ACC112 (cell line): ENCODE measurements around the gene OR8B12.

Experiments used
- H2AFZ ChIP-seq: fragments of 200-600 bp; sonication (generic); one replicate; pipeline ENCODE4 v1.6.0; 2017; ENCODE audit warnings: antibody characterized with exemption, low read length; ENCODE audit not compliant: unreplicated experiment
- H3K27ac ChIP-seq: fragments of 200-600 bp; sonication (generic); 2 replicates; pipeline ENCODE4 v1.5.1; 2014; ENCODE audit warnings: low read depth, mild to moderate bottlenecking, antibody characterized with exemption, low read length, moderate library complexity
- H3K27me3 ChIP-seq: fragments of 200-600 bp; sonication (generic); 2 replicates; pipeline ENCODE4 v1.6.1; 2014; ENCODE audit warnings: mild to moderate bottlenecking, antibody characterized with exemption, low read length, moderate library complexity, mixed read lengths; ENCODE audit not compliant: insufficient read depth
- H3K36me3 ChIP-seq: fragments of 200-600 bp; sonication (generic); 2 replicates; pipeline ENCODE4 v1.6.1; 2016; ENCODE audit warnings: mild to moderate bottlenecking, antibody characterized with exemption, low read length, moderate library complexity, mixed read lengths; ENCODE audit not compliant: insufficient read depth
- H3K4me1 ChIP-seq: fragments of 200-600 bp; sonication (generic); one replicate; pipeline ENCODE4 v1.6.1; 2016; ENCODE audit warnings: low read length, mixed read lengths; ENCODE audit not compliant: insufficient read depth, unreplicated experiment, control insufficient read depth
- H3K4me3 ChIP-seq: fragments of 200-600 bp; sonication (generic); 2 replicates; pipeline ENCODE4 v1.5.1; 2014; ENCODE audit warnings: mild to moderate bottlenecking, low read depth, low read length
- H3K79me2 ChIP-seq: fragments of 200-600 bp; sonication (generic); one replicate; pipeline ENCODE4 v1.6.0; 2016; ENCODE audit warnings: low read length; ENCODE audit not compliant: control insufficient read depth, unreplicated experiment, insufficient read depth

OR8B12 gene

GRCh38 chr11:124543554-124543953 lies at the start of gene OR8B12:
Gene OR8B12 (minus strand): TSS chr11:124543654. CDS start chr11:124543654, 0 bp downstream.
- Histone ChIP-seq H3K36me3 (no peaks in the 10 kb centered on the region), H2AFZ (no peak within 1 kb of the TSS), H3K4me3 (no peak within 1 kb of the TSS), H3K27me3 (peaks cover 38% of the 10 kb centered on the region), H3K27ac (no peak within 1 kb of the TSS), H3K79me2 (no peaks in the 10 kb centered on the region), H3K4me1 (no peaks in the 10 kb centered on the region)

- no peak overlapping the region for H2AFZ ChIP-seq
- H3K27ac ChIP-seq = no peak overlapping the region
- H3K36me3 ChIP-seq = no peaks in the 10 kb centered on the region
- no peak overlapping the region for H3K4me3 ChIP-seq
- H3K4me1 ChIP-seq = no peaks in the 10 kb centered on the region
- H3K79me2 ChIP-seq = no peaks in the 10 kb centered on the region
- H3K27me3 ChIP-seq = peaks cover 70% of the 10 kb centered on the region
These were observed 49.2 kb upstream of the OR8B12 start for GRCh38 chr11:124592627-124593026.

GRCh38 chr11:124591430-124591829 lies 48.0 kb upstream of the OR8B12 start:
- no peaks in the 10 kb centered on the region for H3K36me3 ChIP-seq
- H3K27me3 ChIP-seq = peaks cover 62% of the 10 kb centered on the region
- H3K4me1 ChIP-seq = no peaks in the 10 kb centered on the region
- H3K79me2 ChIP-seq = no peaks in the 10 kb centered on the region
- H3K27ac ChIP-seq = no peak overlapping the region
- no peak overlapping the region for H3K4me3 ChIP-seq
- no peak overlapping the region for H2AFZ ChIP-seq

- Histone ChIP-seq H2AFZ (no peak overlapping the region), H3K79me2 (no peaks in the 10 kb centered on the region), H3K4me3 (no peak overlapping the region), H3K36me3 (no peaks in the 10 kb centered on the region), H3K27me3 (peaks cover 49% of the 10 kb centered on the region), H3K4me1 (no peaks in the 10 kb centered on the region), H3K27ac (no peak overlapping the region)
These were observed 42.9 kb upstream of the OR8B12 start for GRCh38 chr11:124586238-124586860.

- Histone ChIP-seq H3K27ac (no peak overlapping the region), H3K79me2 (no peaks in the 10 kb centered on the region), H3K36me3 (no peaks in the 10 kb centered on the region), H3K4me3 (no peak overlapping the region), H2AFZ (no peak overlapping the region), H3K27me3 (peaks cover 43% of the 10 kb centered on the region), H3K4me1 (no peaks in the 10 kb centered on the region)
These were observed 41.4 kb upstream of the OR8B12 start for GRCh38 chr11:124584681-124585372.

GRCh38 chr11:124583781-124584180 lies 40.3 kb upstream of the OR8B12 start:
- peaks cover 40% of the 10 kb centered on the region for H3K27me3 ChIP-seq
- H3K36me3 ChIP-seq = no peaks in the 10 kb centered on the region
- H3K79me2 ChIP-seq = no peaks in the 10 kb centered on the region
- H2AFZ ChIP-seq = no peak overlapping the region
- H3K4me3 ChIP-seq = no peak overlapping the region
- no peak overlapping the region for H3K27ac ChIP-seq
- H3K4me1 ChIP-seq = no peaks in the 10 kb centered on the region

GRCh38 chr11:124582565-124582964 lies 39.1 kb upstream of the OR8B12 start:
- Histone ChIP-seq H3K36me3 (no peaks in the 10 kb centered on the region), H3K4me3 (no peak overlapping the region), H3K27ac (no peak overlapping the region), H3K79me2 (no peaks in the 10 kb centered on the region), H3K27me3 (peaks cover 40% of the 10 kb centered on the region), H3K4me1 (no peaks in the 10 kb centered on the region), H2AFZ (no peak overlapping the region)

GRCh38 chr11:124581817-124582216 lies 38.4 kb upstream of the OR8B12 start:
- H3K4me1 ChIP-seq = no peaks in the 10 kb centered on the region
- H3K79me2 ChIP-seq = no peaks in the 10 kb centered on the region
- no peaks in the 10 kb centered on the region for H3K36me3 ChIP-seq
- no peak overlapping the region for H2AFZ ChIP-seq
- peaks cover 44% of the 10 kb centered on the region for H3K27me3 ChIP-seq
- no peak overlapping the region for H3K27ac ChIP-seq
- no peak overlapping the region for H3K4me3 ChIP-seq

- H3K36me3 ChIP-seq = no peaks in the 10 kb centered on the region
- H3K27me3 ChIP-seq = peaks cover 64% of the 10 kb centered on the region
- no peaks in the 10 kb centered on the region for H3K4me1 ChIP-seq
- no peaks in the 10 kb centered on the region for H3K79me2 ChIP-seq
- no peak overlapping the region for H3K4me3 ChIP-seq
- no peak overlapping the region for H3K27ac ChIP-seq
- no peak overlapping the region for H2AFZ ChIP-seq
These were observed 35.3 kb upstream of the OR8B12 start for GRCh38 chr11:124578761-124579160.

GRCh38 chr11:124577716-124578427 lies 34.4 kb upstream of the OR8B12 start:
- Histone ChIP-seq H2AFZ (no peak overlapping the region), H3K4me1 (no peaks in the 10 kb centered on the region), H3K36me3 (no peaks in the 10 kb centered on the region), H3K27ac (no peak overlapping the region), H3K4me3 (no peak overlapping the region), H3K27me3 (peaks cover 58% of the 10 kb centered on the region), H3K79me2 (no peaks in the 10 kb centered on the region)
